ENCODE measurements around the gene SUSD3.
A peak's percentile ranks its signal among the peaks of the same experiment; 100 is the strongest.

Gene SUSD3

GRCh38 chr9:93131599-93132286 is 73.2 kb downstream of the SUSD3 start:
- no peak overlapping the region for H3K4me3 ChIP-seq (ENCODE audit: low read length)
- H3K9ac ChIP-seq (ENCODE audit: low read length), result no peak overlapping the region
- H3K27ac ChIP-seq (ENCODE audit: low read length), result no peak overlapping the region
- peaks cover 14% of the 10 kb centered on the region for H3K79me2 ChIP-seq (ENCODE audit: low read length)
- H4K20me1 ChIP-seq (ENCODE audit: insufficient read depth, low read length), result peaks cover 7% of the 10 kb centered on the region; the same call in 1 of the 2 replicates
- H3K27me3 ChIP-seq (ENCODE audit: low read depth, low read length), result peaks cover 5% of the 10 kb centered on the region; the same call in 1 of the 2 replicates
- no peak overlapping the region for H2AFZ ChIP-seq (ENCODE audit: low read depth, low read length)
- no peaks in the 10 kb centered on the region for H3K9me3 ChIP-seq (ENCODE audit: insufficient read depth, low read length)
- peaks cover 25% of the 10 kb centered on the region for H3K4me1 ChIP-seq (ENCODE audit: low read length)
- no peak for TF ChIP-seq CTCF (IDR thresholded peaks at IDR 0.05; ENCODE audit: low read depth, low read length)
- TF ChIP-seq EZH2phosphoT487 (IDR thresholded peaks at IDR 0.05; ENCODE audit: low read depth), result no peak
- H3K4me2 ChIP-seq (ENCODE audit: low read length), result no peak overlapping the region
- H3K36me3 ChIP-seq (replicated peaks; ENCODE audit: low read depth, low read length), result no peaks in the 10 kb centered on the region

DNA sequence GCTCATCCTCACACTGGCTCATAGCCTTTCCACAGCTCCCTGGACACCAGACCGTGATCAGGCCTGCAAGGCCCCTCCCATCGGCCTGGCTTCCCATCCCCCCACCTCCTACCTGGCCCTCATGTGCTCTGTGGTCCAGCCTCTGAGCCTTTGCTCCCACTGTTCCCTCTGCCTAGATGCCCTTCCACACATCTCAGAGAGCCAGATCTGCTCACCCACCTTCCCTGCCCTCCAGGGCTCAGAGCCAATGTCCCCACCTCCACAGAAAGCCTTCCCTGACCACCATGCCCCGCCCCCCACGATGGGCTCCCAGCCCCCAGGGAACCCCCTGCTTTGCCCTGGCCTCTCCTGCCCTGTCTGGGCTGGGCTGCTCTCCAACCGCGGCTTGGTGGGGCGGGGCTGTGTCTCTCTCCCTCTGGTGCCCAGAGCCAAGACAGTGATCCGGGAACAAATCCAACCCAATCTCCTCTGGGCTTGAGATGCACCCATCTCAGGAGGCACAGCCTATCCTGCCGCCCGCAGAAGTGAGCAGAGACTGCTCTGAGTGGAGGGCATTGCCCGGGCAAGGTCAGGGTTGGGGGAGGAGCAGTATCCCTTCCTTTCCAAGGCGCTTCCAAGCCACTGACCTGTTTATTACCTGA is 73.9 kb downstream of the SUSD3 start:
- Histone ChIP-seq H3K79me2 (ENCODE audit: low read length) (peaks cover 14% of the 10 kb centered on the region), H3K4me3 (ENCODE audit: low read length) (peak overlapping the region; percentile 89; the same call in 1 of the 2 replicates), H4K20me1 (ENCODE audit: insufficient read depth, low read length) (peaks cover 7% of the 10 kb centered on the region; the same call in 1 of the 2 replicates), H3K4me1 (ENCODE audit: low read length) (peaks cover 25% of the 10 kb centered on the region), H3K36me3 (replicated peaks; ENCODE audit: low read depth, low read length) (no peaks in the 10 kb centered on the region), H2AFZ (ENCODE audit: low read depth, low read length) (no peak overlapping the region), H3K27ac (ENCODE audit: low read length) (no peak overlapping the region), H3K27me3 (ENCODE audit: low read depth, low read length) (peaks cover 5% of the 10 kb centered on the region; the same call in 1 of the 2 replicates), H3K9ac (ENCODE audit: low read length) (no peak overlapping the region), H3K9me3 (ENCODE audit: insufficient read depth, low read length) (no peaks in the 10 kb centered on the region), H3K4me2 (ENCODE audit: low read length) (peak overlapping the region; percentile 99)
- TF ChIP-seq EZH2phosphoT487 (IDR thresholded peaks at IDR 0.05; ENCODE audit: low read depth) (no peak), CTCF (IDR thresholded peaks at IDR 0.05; ENCODE audit: low read depth, low read length) (no peak)

DNA sequence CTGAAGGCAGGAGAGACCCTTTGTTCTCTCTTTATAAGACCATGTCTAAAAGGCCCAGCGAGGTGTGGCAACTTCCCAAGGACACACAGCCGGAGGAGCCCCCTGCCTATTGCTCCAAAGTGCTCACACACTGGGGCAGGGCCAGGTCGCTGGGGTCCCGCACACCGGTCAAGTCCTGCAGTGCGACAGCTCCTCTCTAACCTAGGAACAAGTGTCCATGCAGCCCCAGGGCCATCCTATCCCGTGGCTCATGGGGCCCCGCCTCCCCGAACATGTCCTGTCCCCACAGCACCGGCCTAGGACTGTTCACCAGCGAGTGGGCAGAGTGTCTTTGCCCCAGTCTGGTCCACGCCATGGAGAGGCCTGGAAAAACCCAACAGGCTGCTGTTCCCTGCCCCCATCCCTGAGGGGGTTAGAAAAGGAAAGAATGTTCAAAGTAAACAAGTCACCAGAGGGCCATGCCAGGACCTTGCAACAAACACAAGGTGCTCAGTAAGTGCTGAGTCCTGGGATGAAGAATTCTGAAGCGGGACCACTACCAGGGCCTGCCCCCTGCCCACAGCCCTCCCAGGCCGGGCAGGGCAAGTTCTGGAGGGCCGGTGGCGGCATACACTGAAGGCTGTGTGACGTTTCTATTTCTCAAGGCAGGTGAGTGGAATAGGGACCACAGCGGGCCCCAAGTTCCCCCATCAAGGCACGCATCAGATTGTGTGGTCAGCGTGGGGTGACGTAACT is 74.6 kb downstream of the SUSD3 start:
- peak overlapping the region; percentile 10; the same call in 1 of the 2 replicates for H2AFZ ChIP-seq (ENCODE audit: low read depth, low read length)
- H4K20me1 ChIP-seq (ENCODE audit: insufficient read depth, low read length), result peaks cover 7% of the 10 kb centered on the region; the same call in 1 of the 2 replicates
- no peaks in the 10 kb centered on the region for H3K9me3 ChIP-seq (ENCODE audit: insufficient read depth, low read length)
- TF ChIP-seq CTCF (IDR thresholded peaks at IDR 0.05; ENCODE audit: low read depth, low read length) (no peak), EZH2phosphoT487 (IDR thresholded peaks at IDR 0.05; ENCODE audit: low read depth) (no peak)
- H3K79me2 ChIP-seq (ENCODE audit: low read length), result peaks cover 14% of the 10 kb centered on the region
- peak overlapping the region; percentile 19; the same call in 1 of the 2 replicates for H3K27ac ChIP-seq (ENCODE audit: low read length)
- H3K36me3 ChIP-seq (replicated peaks; ENCODE audit: low read depth, low read length), result no peaks in the 10 kb centered on the region
- peaks cover 5% of the 10 kb centered on the region; the same call in 1 of the 2 replicates for H3K27me3 ChIP-seq (ENCODE audit: low read depth, low read length)
- peaks cover 25% of the 10 kb centered on the region for H3K4me1 ChIP-seq (ENCODE audit: low read length)
- H3K4me3 ChIP-seq (ENCODE audit: low read length), result peak overlapping the region; percentile 89
- H3K9ac ChIP-seq (ENCODE audit: low read length), result peak overlapping the region; percentile 73
- peak overlapping the region; percentile 99 for H3K4me2 ChIP-seq (ENCODE audit: low read length)

DNA sequence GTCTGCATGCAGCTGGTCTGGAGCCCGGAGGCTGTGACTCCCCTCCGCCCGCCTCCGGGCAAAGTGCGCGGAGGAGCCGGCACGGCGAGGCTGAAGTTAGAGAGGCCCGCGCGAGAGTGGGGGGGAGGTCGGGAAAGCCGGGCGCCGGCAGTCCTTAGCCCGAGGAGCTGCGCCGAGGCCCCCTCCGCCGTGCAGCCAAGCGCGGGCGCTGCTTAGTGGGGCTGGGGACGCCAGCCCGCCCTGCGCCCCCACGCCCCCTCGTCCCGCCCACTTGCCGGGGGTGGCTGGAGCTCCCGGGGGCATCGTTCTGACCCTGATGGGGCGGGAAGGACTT is 75.1 kb downstream of the SUSD3 start:
- Histone ChIP-seq H3K4me3 (ENCODE audit: low read length) (peak overlapping the region; percentile 89), H2AFZ (ENCODE audit: low read depth, low read length) (peak overlapping the region; percentile 10; the same call in 1 of the 2 replicates), H4K20me1 (ENCODE audit: insufficient read depth, low read length) (peaks cover 7% of the 10 kb centered on the region; the same call in 1 of the 2 replicates), H3K79me2 (ENCODE audit: low read length) (peaks cover 14% of the 10 kb centered on the region), H3K9ac (ENCODE audit: low read length) (peak overlapping the region; percentile 73), H3K36me3 (replicated peaks; ENCODE audit: low read depth, low read length) (no peaks in the 10 kb centered on the region), H3K4me1 (ENCODE audit: low read length) (peaks cover 25% of the 10 kb centered on the region), H3K27ac (ENCODE audit: low read length) (peak overlapping the region; percentile 19; the same call in 1 of the 2 replicates), H3K9me3 (ENCODE audit: insufficient read depth, low read length) (no peaks in the 10 kb centered on the region), H3K4me2 (ENCODE audit: low read length) (peak overlapping the region; percentile 99), H3K27me3 (ENCODE audit: low read depth, low read length) (peaks cover 5% of the 10 kb centered on the region; the same call in 1 of the 2 replicates)
- TF ChIP-seq CTCF (IDR thresholded peaks at IDR 0.05; ENCODE audit: low read depth, low read length) (no peak), EZH2phosphoT487 (IDR thresholded peaks at IDR 0.05; ENCODE audit: low read depth) (no peak)
